ENCODE data around the gene TACR2. TPM values are rescaled to one million over a fixed set of nuclear protein-coding genes. Genes with fewer than 3 reads are reported as not detected.

The TACR2 gene
- total and polyA plus RNA-seq, 2 donors (not counting 3 experiments of a cell fraction or from before 2014, with no cell fraction given): 0.19 TPM; not detected in 1

DNA sequence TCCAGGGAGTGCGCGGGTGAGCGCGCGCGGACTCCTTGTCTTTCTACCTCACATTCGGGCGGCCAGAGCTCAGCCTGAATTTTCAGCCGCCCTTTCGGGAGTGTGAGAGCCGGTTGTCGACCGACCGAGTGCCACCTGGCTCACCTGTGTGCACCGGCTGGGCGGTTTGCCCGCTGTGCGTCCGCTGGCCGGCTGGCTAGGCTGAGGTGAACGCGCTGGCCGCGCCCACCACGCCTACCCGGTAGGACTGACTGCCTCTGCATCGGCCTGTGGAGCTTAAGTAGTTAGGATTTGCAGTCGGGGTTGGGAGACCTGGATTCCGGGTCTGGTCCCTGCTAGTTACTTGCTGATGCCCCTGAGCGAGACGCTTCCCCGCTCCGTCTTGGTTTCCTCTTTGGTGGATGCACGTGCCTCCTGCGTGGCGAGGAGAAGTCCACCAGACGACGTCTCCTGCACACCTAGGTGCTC lies 35.1 kb upstream of the TACR2 start:
- Histone ChIP-seq H3K9me1 (replicated peaks; ENCODE audit: control insufficient read depth, extremely low read depth, insufficient read depth, low read length) (no peaks in the 10 kb centered on the region), H3K9me3 (replicated peaks; ENCODE audit: control insufficient read depth, insufficient read depth, low read length) (no peaks in the 10 kb centered on the region), H4K20me1 (replicated peaks; ENCODE audit: control insufficient read depth, extremely low read depth, insufficient read depth, low read length) (no peaks in the 10 kb centered on the region), H3K4me3 (replicated peaks in 1 of 3; ENCODE audit: insufficient read depth in 1 of 3, low read depth in 1 of 3, low read length in 3 of 3) (peak overlapping the region; percentile 61 to 92 (median 81)), H3K4me1 (ENCODE audit: control insufficient read depth, extremely low read depth, insufficient read depth, low read length) (peaks cover 62% of the 10 kb centered on the region), H3K27me3 (ENCODE audit: control insufficient read depth in 2 of 2, insufficient read depth in 2 of 2, low read length in 2 of 2) (no peaks in the 10 kb centered on the region), H3K4me2 (ENCODE audit: insufficient read depth, low read length) (peak overlapping the region; percentile 84), H3K79me2 (ENCODE audit: control insufficient read depth, insufficient read depth, low read length) (peaks cover 2% of the 10 kb centered on the region), H3K27ac (ENCODE audit: insufficient read depth, low read depth, low read length) (no peak overlapping the region), H2AFZ (ENCODE audit: low read depth, low read length) (peak overlapping the region; percentile 91), H3K36me3 (ENCODE audit: control insufficient read depth in 2 of 2, extremely low read depth in 1 of 2, insufficient read depth in 2 of 2, low read length in 2 of 2) (peaks cover 0 to 1% of the 10 kb centered on the region in 2 experiments), H3K9ac (replicated peaks; ENCODE audit: extremely low read depth, insufficient read depth, low read length) (peak overlapping the region; percentile 68)
- peak; percentile 8 for FAIRE-seq
- BruUV-seq (replicated peaks): no TSS peak
- dilution Hi-C loops (cut with MboI; ENCODE audit: extremely low pct_ligation_motif_present, low sequenced_read_pairs): loop anchor here (5.0 kb wide), 1 partner anchor 45 kb away; no protein-coding TSS in a partner anchor
- ChIA-PET CTCF (interaction anchor here (1.0 to 7.5 kb wide), 8 partner anchors 13 to 63 kb away, joined by 3 to 60 read pairs (median 6); no protein-coding TSS in a partner anchor), POLR2A (interaction anchor here (0.6 kb wide), 2 partner anchors 10 to 19 kb away, joined by 3 to 7 read pairs; no protein-coding TSS in a partner anchor)
- DNase-seq (ENCODE audit: low read depth, low spot score): no peak
- intact Hi-C loops (cut with micrococcal nuclease): loop anchor here (1.0 to 2.0 kb wide), 3 partner anchors 13 to 47 kb away; no protein-coding TSS in a partner anchor
- TF ChIP-seq POLR2A (IDR thresholded peaks at IDR 0.05; ENCODE audit: low read depth, low read length): no peak

DNA sequence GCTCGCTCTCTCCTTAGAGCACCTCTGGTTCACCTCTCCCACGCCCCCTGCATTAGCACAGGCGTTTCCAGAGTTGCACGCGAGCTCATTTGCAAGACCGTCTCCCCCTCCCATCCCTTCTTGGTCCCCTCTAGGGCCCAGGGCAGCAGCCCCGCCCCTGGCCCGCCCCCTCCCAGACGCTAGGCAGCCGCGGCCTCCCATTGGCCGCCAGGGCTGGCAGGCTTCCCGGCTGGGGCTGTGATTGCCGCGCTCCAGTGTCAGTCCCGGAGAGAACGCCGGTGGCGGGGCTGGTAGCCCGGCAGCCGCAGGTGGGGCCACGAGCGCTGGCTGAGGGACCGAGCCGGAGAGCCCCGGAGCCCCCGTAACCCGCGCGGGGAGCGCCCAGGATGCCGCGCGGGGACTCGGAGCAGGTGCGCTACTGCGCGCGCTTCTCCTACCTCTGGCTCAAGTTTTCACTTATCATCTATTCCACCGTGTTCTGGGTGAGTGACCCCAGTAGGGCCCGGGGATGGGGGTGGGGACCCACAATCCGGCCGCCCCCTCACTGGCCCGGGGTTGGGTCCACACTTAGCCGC lies 34.6 kb upstream of the TACR2 start, which contains the start of gene TSPAN15:
Gene TSPAN15, plus strand, starts transcription at position 257 of the 575 bp plus-strand sequence. Its CDS starts 130 bp downstream, at position 387.
- peak within 1 kb of the TSS; percentile 84 for H3K4me2 ChIP-seq (ENCODE audit: insufficient read depth, low read length)
- TF ChIP-seq, protein P1, sequence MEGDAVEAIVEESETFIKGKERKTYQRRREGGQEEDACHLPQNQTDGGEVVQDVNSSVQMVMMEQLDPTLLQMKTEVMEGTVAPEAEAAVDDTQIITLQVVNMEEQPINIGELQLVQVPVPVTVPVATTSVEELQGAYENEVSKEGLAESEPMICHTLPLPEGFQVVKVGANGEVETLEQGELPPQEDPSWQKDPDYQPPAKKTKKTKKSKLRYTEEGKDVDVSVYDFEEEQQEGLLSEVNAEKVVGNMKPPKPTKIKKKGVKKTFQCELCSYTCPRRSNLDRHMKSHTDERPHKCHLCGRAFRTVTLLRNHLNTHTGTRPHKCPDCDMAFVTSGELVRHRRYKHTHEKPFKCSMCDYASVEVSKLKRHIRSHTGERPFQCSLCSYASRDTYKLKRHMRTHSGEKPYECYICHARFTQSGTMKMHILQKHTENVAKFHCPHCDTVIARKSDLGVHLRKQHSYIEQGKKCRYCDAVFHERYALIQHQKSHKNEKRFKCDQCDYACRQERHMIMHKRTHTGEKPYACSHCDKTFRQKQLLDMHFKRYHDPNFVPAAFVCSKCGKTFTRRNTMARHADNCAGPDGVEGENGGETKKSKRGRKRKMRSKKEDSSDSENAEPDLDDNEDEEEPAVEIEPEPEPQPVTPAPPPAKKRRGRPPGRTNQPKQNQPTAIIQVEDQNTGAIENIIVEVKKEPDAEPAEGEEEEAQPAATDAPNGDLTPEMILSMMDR (IDR thresholded peaks at IDR 0.05; ENCODE audit: extremely low read depth in 1 of 2, insufficient read depth in 1 of 2, low read depth in 1 of 2, low read length in 2 of 2): no peak
- no peak for TF ChIP-seq GATA2 (IDR thresholded peaks at IDR 0.05; ENCODE audit: insufficient read depth, insufficient read length, low read depth, low read length)
- TF ChIP-seq POLR2AphosphoS5 (IDR thresholded peaks at IDR 0.05; ENCODE audit: insufficient read depth, low read depth, low read length): no peak
- no peak for TF ChIP-seq MYC (IDR thresholded peaks at IDR 0.05; ENCODE audit: low read depth, low read length)
- no peak for TF ChIP-seq EZH2 (IDR thresholded peaks at IDR 0.05; ENCODE audit: borderline replicate concordance, low read depth, low read length, severe bottlenecking)
- TF ChIP-seq, protein P2, sequence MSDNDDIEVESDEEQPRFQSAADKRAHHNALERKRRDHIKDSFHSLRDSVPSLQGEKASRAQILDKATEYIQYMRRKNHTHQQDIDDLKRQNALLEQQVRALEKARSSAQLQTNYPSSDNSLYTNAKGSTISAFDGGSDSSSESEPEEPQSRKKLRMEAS (IDR thresholded peaks at IDR 0.05; ENCODE audit: insufficient read depth, insufficient read length): no peak
- no peak for TF ChIP-seq FOS (IDR thresholded peaks at IDR 0.05; ENCODE audit: borderline replicate concordance, insufficient read depth, low read length)
- no peak for TF ChIP-seq JUN (IDR thresholded peaks at IDR 0.05; ENCODE audit: borderline replicate concordance, insufficient read depth, insufficient read length, low read depth)
- TF ChIP-seq POLR2A (IDR thresholded peaks at IDR 0.05; ENCODE audit: low read depth, low read length): no peak
- no peaks in the 10 kb centered on the region for H3K27me3 ChIP-seq (ENCODE audit: control insufficient read depth in 2 of 2, insufficient read depth in 2 of 2, low read length in 2 of 2)
- no peaks in the 10 kb centered on the region for H3K36me3 ChIP-seq (ENCODE audit: control insufficient read depth in 2 of 2, extremely low read depth in 1 of 2, insufficient read depth in 2 of 2, low read length in 2 of 2)
- CTCF ChIA-PET: interaction anchor here (0.9 to 7.5 kb wide), 11 partner anchors 11 to 64 kb away, joined by 3 to 60 read pairs (median 8); no protein-coding TSS in a partner anchor
- H3K9me1 ChIP-seq (replicated peaks; ENCODE audit: control insufficient read depth, extremely low read depth, insufficient read depth, low read length): no peaks in the 10 kb centered on the region
- peak within 1 kb of the TSS; percentile 5 for H3K27ac ChIP-seq (ENCODE audit: insufficient read depth, low read depth, low read length)
- peak within 1 kb of the TSS; percentile 68 for H3K9ac ChIP-seq (replicated peaks; ENCODE audit: extremely low read depth, insufficient read depth, low read length)
- peak; percentile 87 for DNase-seq (ENCODE audit: low read depth, low spot score)
- H3K4me3 ChIP-seq (replicated peaks in 1 of 3; ENCODE audit: insufficient read depth in 1 of 3, low read depth in 1 of 3, low read length in 3 of 3): peak within 1 kb of the TSS; percentile 61 to 92 (median 81)
- peaks cover 2% of the 10 kb centered on the region for H3K79me2 ChIP-seq (ENCODE audit: control insufficient read depth, insufficient read depth, low read length)
- H3K4me1 ChIP-seq (ENCODE audit: control insufficient read depth, extremely low read depth, insufficient read depth, low read length): peaks cover 67% of the 10 kb centered on the region
- H3K9me3 ChIP-seq (replicated peaks; ENCODE audit: control insufficient read depth, insufficient read depth, low read length): no peaks in the 10 kb centered on the region
- POLR2A ChIA-PET: interaction anchor here (0.5 to 0.6 kb wide), 3 partner anchors 10 to 24 kb away, joined by 3 to 7 read pairs (median 5); no protein-coding TSS in a partner anchor
- dilution Hi-C loops (cut with MboI; ENCODE audit: extremely low pct_ligation_motif_present, low sequenced_read_pairs) (loop anchor here (5.0 kb wide), 1 partner anchor 46 kb away; no protein-coding TSS in a partner anchor), intact Hi-C loops (cut with micrococcal nuclease) (loop anchor here (1.0 to 2.0 kb wide), 3 partner anchors 14 to 48 kb away; no protein-coding TSS in a partner anchor)
- no peaks in the 10 kb centered on the region for H4K20me1 ChIP-seq (replicated peaks; ENCODE audit: control insufficient read depth, extremely low read depth, insufficient read depth, low read length)
- FAIRE-seq: peak; percentile 75
- H2AFZ ChIP-seq (ENCODE audit: low read depth, low read length): peak within 1 kb of the TSS; percentile 91
- BruUV-seq (replicated peaks): no TSS peak

Measured in endothelial cell of umbilical vein (primary cell).